HT-29 (cell line): ENCODE results near the gene ZNF783. TPM values are rescaled to one million over a fixed set of nuclear protein-coding genes. Genes with fewer than 3 reads are reported as not detected.
A peak's percentile ranks its signal among the peaks of the same experiment; 100 is the strongest.
"Not testable (repeated sequence)": the region's sequence is repeated elsewhere in the genome, so short reads cannot be mapped to it uniquely, and the experiment has no call there.

ENCODE experiments used
- DNase-seq: peaks from one replicate; pipeline ENCODE4 v3.0.0-alpha.2; 2015; ENCODE audit warnings: low spot score
- small RNA-seq: library from RNA; depleted of rRNA; stranded (forward); fragments of <200 nt; gene quantifications from one replicate; pipeline ENCODE3, GENCODE V24; 2014
- total RNA-seq: library from RNA; depleted of rRNA; stranded (reverse); fragments of >200 nt; shearing (Covaris generic); gene quantifications from 2 replicates; pipeline ENCODE4 v1.2.3, GENCODE V29; 2014; rRNA removed

The ZNF783 gene
- total RNA-seq, 1 experiment from 2014 or later = 22.9 TPM

- DNase-seq = no peak
These were observed 67.9 kb downstream of the ZNF783 start for GRCh38 chr7:149329766-149330334.

- DNase-seq = peak; percentile 27
These were observed 69.0 kb downstream of the ZNF783 start for GRCh38 chr7:149330914-149331567.

- DNase-seq = not testable (repeated sequence)
These were observed 70.8 kb downstream of the ZNF783 start for GRCh38 chr7:149332602-149333320.

- DNase-seq = no peak
These were observed 71.3 kb downstream of the ZNF783 start for GRCh38 chr7:149333321-149333717.

GRCh38 chr7:149334219-149334618, 72.2 kb downstream of the ZNF783 start:
- no peak for DNase-seq

Small RNA genes within 50 kb of the gene (small RNA-seq; reads per million reads assigned to genes)
- not detected for gene AC004941.2

Other genes starting within 250 kb of the ZNF783 start
- 327 and 331 TPM in 2 replicates for gene PDIA4, start 233.7 kb upstream of the ZNF783 start, total RNA-seq
- gene ZNF786, start 171.5 kb upstream of the ZNF783 start, total RNA-seq = 9.3 and 10.4 TPM in 2 replicates
- gene ZNF425, start 135.9 kb upstream of the ZNF783 start, total RNA-seq = 0.39 and 1.2 TPM in 2 replicates
- 8.2 and 13.8 TPM in 2 replicates for gene ZNF398, start 114.7 kb upstream of the ZNF783 start, total RNA-seq
- gene ZNF282, start 66.7 kb upstream of the ZNF783 start, total RNA-seq = 47.4 and 72.1 TPM in 2 replicates
- 11.9 and 20.9 TPM in 2 replicates for gene ZNF212, start 22.5 kb upstream of the ZNF783 start, total RNA-seq
- 9.9 and 12.2 TPM in 2 replicates for gene ZNF777, start 198.9 kb downstream of the ZNF783 start, total RNA-seq
- 25.2 and 26.8 TPM in 2 replicates for gene ZNF746, start 235.6 kb downstream of the ZNF783 start, total RNA-seq